Breast epithelium (tissue), 4 donors: Measurements from ENCODE around the gene PROM2. TPM values are rescaled to one million over a fixed set of nuclear protein-coding genes. Genes with fewer than 3 reads are reported as not detected.
A peak's percentile ranks its signal among the peaks of the same experiment; 100 is the strongest.

Experiments used
- DNase-seq, 2 donors: peaks; one replicate each; pipeline ENCODE4 v3.0.0-alpha.2; 2019; ENCODE audit warnings: low spot score in 2 of 2
- H3K27ac ChIP-seq, 2 donors: fragments of 200-600 bp; sonication (generic) in 1 of 2; one replicate each; pipeline ENCODE4 v1.5.1; 2016 to 2019; ENCODE audit warnings: mild to moderate bottlenecking in 1 of 2
- H3K27me3 ChIP-seq, 2 donors: fragments of 200-600 bp; sonication (generic) in 1 of 2; one replicate each; pipeline versions ENCODE4 v1.5.1 to v1.6.0; 2017 to 2019; ENCODE audit warnings: control low read depth in 1 of 2, mild to moderate bottlenecking in 1 of 2
- H3K36me3 ChIP-seq: fragments of 200-600 bp; one replicate; pipeline ENCODE4 v1.5.1; 2019
- H3K4me1 ChIP-seq, 2 donors: fragments of 200-600 bp; sonication (generic); one replicate each; pipeline ENCODE4 v1.5.1; 2016 to 2019; ENCODE audit warnings: control low read depth in 1 of 2
- H3K4me3 ChIP-seq, 3 donors: fragments of 200-600 bp; sonication (generic); 1 replicate in 2 of 3; 2 replicates in 1 of 3; pipeline ENCODE4 v1.5.1; 2016 to 2019; ENCODE audit warnings: mild to moderate bottlenecking in 3 of 3, moderate library complexity in 2 of 3
- H3K9me3 ChIP-seq, 2 donors: fragments of 200-600 bp; sonication (generic) in 1 of 2; one replicate each; pipeline ENCODE4 v1.5.1; 2016 to 2019; ENCODE audit warnings: control low read depth in 1 of 2
- POLR2A ChIP-seq: fragments of 450-650 bp; IDR thresholded peaks from one replicate; pipeline ENCODE4 v1.6.1; 2016; ENCODE audit warnings: antibody characterized with exemption, mild to moderate bottlenecking, moderate library complexity
- POLR2AphosphoS5 ChIP-seq, 3 donors: sonication (generic); formaldehyde crosslinking; IDR thresholded peaks; one replicate each; pipeline ENCODE4 v1.6.1; 2017; ENCODE audit warnings: antibody characterized with exemption in 3 of 3
- intact Hi-C: fragments of 100-400 bp; cut with DNase I; formaldehyde crosslinking; loops from one replicate; pipeline ENCODE4 v1.15.1; 2023; ENCODE audit warnings: low total_unique reads
- total RNA-seq, 3 donors: library from RNA; depleted of rRNA; stranded (reverse); fragments of >200 nt; gene quantifications; one replicate each; pipeline ENCODE4 v1.1.0, GENCODE V29; 2016
- TF ChIP-seq, protein P1 (sequence below), 3 donors: fragments of 450-650 bp; IDR thresholded peaks; one replicate each; pipeline ENCODE4 v1.5.1; 2016 to 2017; ENCODE audit warnings: antibody characterized with exemption in 3 of 3, mild to moderate bottlenecking in 3 of 3, moderate library complexity in 3 of 3

PROM2 gene
- total RNA-seq, 3 donors from 2014 or later = 1.4 to 48.8 (median 47.7) TPM

DNA sequence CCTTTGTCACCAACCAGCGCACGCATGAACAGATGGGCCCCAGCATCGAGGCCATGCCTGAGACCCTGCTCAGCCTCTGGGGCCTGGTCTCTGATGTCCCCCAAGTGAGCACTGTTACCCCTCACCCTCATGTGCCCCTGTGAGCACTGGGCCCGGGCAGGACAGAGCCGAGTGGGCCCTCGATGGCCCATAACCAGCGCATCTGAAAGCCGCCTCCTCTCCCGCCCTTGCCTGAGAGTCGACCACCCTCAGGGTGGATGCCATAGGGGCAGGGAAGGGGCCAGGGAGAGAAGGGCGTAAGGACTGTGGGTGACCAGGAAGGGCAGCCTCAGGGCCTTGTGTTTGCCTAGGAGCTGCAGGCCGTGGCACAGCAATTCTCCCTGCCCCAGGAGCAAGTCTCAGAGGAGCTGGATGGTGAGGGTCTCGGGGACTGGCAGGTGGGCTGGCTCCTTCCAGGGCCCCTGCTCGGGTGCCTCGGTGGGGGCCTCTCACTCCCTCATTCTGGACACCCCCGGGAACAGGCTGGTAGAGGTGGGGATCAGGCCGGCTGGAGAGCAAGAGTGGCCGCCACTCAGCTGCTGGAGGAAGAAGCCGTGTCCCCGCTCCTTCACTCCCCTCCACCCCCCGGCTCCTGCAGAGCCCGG lies 2.1 kb downstream of the PROM2 start:
- Histone ChIP-seq H3K36me3 (no peaks in the 10 kb centered on the region), H3K9me3 (no peaks in the 10 kb centered on the region), H3K27ac (peak overlapping the region; percentile 92 to 95), H3K27me3 (no peaks in the 10 kb centered on the region), H3K4me1 (peaks cover 0 to 4% of the 10 kb centered on the region in 2 donors), H3K4me3 (peak overlapping the region in 2 of 3 donors; percentile 47 to 68)
- peak in 1 of 2 donors; percentile 31 for DNase-seq
- intact Hi-C loops = no loop called here
- TF ChIP-seq POLR2AphosphoS5 (IDR thresholded peaks at IDR 0.05) (no peak), POLR2A (no peak)
- TF ChIP-seq, protein P1, sequence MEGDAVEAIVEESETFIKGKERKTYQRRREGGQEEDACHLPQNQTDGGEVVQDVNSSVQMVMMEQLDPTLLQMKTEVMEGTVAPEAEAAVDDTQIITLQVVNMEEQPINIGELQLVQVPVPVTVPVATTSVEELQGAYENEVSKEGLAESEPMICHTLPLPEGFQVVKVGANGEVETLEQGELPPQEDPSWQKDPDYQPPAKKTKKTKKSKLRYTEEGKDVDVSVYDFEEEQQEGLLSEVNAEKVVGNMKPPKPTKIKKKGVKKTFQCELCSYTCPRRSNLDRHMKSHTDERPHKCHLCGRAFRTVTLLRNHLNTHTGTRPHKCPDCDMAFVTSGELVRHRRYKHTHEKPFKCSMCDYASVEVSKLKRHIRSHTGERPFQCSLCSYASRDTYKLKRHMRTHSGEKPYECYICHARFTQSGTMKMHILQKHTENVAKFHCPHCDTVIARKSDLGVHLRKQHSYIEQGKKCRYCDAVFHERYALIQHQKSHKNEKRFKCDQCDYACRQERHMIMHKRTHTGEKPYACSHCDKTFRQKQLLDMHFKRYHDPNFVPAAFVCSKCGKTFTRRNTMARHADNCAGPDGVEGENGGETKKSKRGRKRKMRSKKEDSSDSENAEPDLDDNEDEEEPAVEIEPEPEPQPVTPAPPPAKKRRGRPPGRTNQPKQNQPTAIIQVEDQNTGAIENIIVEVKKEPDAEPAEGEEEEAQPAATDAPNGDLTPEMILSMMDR (IDR thresholded peaks at IDR 0.05) = no peak

DNA sequence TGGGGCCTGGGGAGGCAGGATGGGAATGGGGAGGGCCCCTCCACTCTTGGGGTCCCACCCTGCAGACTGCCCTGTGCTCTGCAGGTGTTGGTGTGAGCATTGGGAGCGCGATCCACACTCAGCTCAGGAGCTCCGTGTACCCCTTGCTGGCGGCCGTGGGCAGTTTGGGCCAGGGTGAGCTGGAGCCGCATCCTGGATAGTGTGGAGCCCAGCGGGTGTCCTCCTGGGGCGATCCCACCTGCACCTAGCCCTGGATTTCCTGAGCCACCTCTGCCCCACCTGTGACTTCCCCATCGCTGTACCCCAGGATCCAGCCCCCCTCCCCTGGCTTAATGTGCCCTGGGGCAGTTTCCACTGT lies 2.6 kb downstream of the PROM2 start:
- Histone ChIP-seq H3K4me3 (peak overlapping the region in 1 of 3 donors; percentile 68), H3K27me3 (no peaks in the 10 kb centered on the region), H3K36me3 (no peaks in the 10 kb centered on the region), H3K4me1 (peaks cover 0 to 4% of the 10 kb centered on the region in 2 donors), H3K27ac (peak overlapping the region in 1 of 2 donors; percentile 95), H3K9me3 (no peaks in the 10 kb centered on the region)
- intact Hi-C loops = no loop called here
- DNase-seq = peak in 1 of 2 donors; percentile 49
- TF ChIP-seq, protein P1 (IDR thresholded peaks at IDR 0.05) = no peak
- TF ChIP-seq POLR2AphosphoS5 (IDR thresholded peaks at IDR 0.05) (no peak), POLR2A (no peak)

DNA sequence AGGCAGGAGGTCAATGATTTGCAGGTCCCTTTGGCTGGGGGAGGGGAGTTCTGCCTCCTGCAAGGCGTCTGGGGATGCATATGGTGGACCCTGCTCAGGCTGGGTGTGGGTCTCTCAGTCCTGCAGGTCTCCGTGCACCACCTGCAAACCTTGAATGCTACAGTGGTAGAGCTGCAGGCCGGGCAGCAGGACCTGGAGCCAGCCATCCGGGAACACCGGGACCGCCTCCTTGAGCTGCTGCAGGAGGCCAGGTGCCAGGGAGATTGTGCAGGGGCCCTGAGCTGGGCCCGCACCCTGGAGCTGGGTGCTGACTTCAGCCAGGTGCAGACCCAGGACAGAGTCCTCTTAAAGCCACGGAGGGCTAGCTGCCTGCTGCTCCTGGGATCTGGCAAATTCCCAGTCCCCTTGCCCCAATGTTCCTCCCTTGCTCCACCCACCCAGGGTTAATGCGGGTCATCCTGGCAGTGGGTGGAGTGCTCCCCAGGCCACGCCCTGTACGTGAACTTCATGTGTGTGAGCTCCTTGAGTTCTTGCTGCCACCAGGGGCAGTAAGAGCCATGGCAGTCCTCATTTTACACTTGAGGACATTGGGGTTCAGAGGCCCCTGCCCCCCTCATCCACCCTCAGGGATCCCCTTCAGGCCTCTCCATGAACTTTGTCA lies 3.1 kb downstream of the PROM2 start:
- DNase-seq = no peak

DNA sequence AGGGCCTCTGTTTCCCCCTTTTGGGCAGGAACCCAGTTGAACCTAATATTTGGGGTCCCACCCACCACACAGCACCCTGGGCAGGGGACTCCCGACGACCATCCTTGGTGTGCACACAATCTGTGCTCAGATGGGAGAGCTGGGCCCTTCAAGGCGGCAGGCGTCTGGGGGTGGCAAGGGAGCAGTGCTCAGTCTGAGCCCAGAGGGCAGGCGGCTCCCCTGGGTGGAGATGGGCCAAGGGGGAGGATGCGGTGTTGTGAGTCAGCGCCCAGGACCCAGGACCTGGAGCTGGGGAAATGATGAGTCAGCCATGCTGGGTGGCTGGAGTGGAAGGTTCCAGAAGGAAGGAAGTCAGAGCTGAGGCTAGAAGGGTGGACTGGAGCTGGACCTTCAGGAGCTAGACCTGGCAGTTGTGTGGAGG lies 3.8 kb downstream of the PROM2 start:
- intact Hi-C loops = no loop called here
- Histone ChIP-seq H3K4me3 (no peak overlapping the region), H3K27me3 (no peaks in the 10 kb centered on the region), H3K36me3 (no peaks in the 10 kb centered on the region), H3K27ac (peak overlapping the region in 1 of 2 donors; percentile 50), H3K9me3 (no peaks in the 10 kb centered on the region), H3K4me1 (peaks cover 0 to 4% of the 10 kb centered on the region in 2 donors)
- no peak for TF ChIP-seq POLR2A
- TF ChIP-seq, protein P1 (IDR thresholded peaks at IDR 0.05) = no peak
- no peak for DNase-seq

More for the DNA sequence above, 3.1 kb downstream of the PROM2 start:
- TF ChIP-seq POLR2AphosphoS5 (IDR thresholded peaks at IDR 0.05) = no peak
- TF ChIP-seq POLR2A = no peak
- TF ChIP-seq, protein P1 (IDR thresholded peaks at IDR 0.05) = peak in 1 of 3 donors; percentile 27
- no peaks in the 10 kb centered on the region for H3K9me3 ChIP-seq
- H3K4me3 ChIP-seq = no peak overlapping the region
- intact Hi-C loops = no loop called here
- H3K36me3 ChIP-seq = no peaks in the 10 kb centered on the region
- H3K27me3 ChIP-seq = no peaks in the 10 kb centered on the region
- H3K4me1 ChIP-seq = peaks cover 0 to 4% of the 10 kb centered on the region in 2 donors
- peak overlapping the region in 1 of 2 donors; percentile 50 for H3K27ac ChIP-seq

DNA sequence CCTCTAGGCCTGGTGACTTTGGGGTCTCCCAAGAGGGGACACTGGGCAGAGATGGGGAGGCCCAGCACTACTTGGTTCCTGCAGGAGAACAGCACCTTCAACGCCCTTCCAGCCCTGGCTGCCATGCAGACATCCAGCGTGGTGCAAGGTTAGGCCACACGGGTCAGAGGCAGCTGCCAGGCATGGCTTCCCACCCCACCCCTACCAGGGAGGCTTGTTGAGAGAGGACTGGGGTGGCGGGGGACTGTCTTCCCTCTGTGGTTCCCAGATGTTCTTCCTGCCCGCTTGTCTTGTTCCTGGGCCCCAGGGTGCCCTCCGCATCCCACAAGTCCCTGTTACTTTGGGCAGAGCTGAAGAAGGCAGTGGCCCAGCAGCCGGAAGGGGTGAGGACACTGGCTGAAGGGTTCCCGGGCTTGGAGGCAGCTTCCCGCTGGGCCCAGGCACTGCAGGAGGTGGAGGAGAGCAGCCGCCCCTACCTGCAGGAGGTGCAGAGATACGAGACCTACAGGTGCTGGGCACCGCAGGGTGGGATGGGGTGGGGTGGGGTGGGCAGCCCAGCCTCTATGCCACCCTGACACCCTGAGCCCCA lies 4.5 kb downstream of the PROM2 start:
- H3K4me3 ChIP-seq = no peak overlapping the region
- TF ChIP-seq POLR2AphosphoS5 (IDR thresholded peaks at IDR 0.05) (no peak), POLR2A (no peak)
- TF ChIP-seq, protein P1 (IDR thresholded peaks at IDR 0.05) = no peak
- H3K4me1 ChIP-seq = peaks cover 0 to 4% of the 10 kb centered on the region in 2 donors
- no peak overlapping the region for H3K27ac ChIP-seq
- H3K27me3 ChIP-seq = no peaks in the 10 kb centered on the region
- no peaks in the 10 kb centered on the region for H3K36me3 ChIP-seq
- H3K9me3 ChIP-seq = no peaks in the 10 kb centered on the region
- intact Hi-C loops = no loop called here
- no peak for DNase-seq
